BLaER1 treated with 17β-estradiol and CSF1 and Interleukin-3, amounts not matched to agents 10 nM and 100 nM (cell line): ENCODE data around the gene PTPA.

Source experiments
- H3K27ac ChIP-seq, 11 experiments: shearing (Covaris generic); formaldehyde crosslinking; 2 replicates each; pipeline ENCODE4 v1.8.1; 2022
- H3K27me3 ChIP-seq, 11 experiments: shearing (Covaris generic); formaldehyde crosslinking; 2 replicates each; pipeline ENCODE4 v1.8.1; 2022
- H3K36me3 ChIP-seq, 11 experiments: shearing (Covaris generic); formaldehyde crosslinking; 2 replicates each; pipeline ENCODE4 v1.8.1; 2022
- H3K4me1 ChIP-seq, 10 experiments: shearing (Covaris generic); formaldehyde crosslinking; 2 replicates each; pipeline ENCODE4 v1.8.1; 2022
- H3K4me2 ChIP-seq, 11 experiments: shearing (Covaris generic); formaldehyde crosslinking; 2 replicates each; pipeline ENCODE4 v1.8.1; 2022
- H3K4me3 ChIP-seq, 10 experiments: shearing (Covaris generic); formaldehyde crosslinking; 2 replicates each; pipeline ENCODE4 v1.8.1; 2022
- H3K9ac ChIP-seq, 11 experiments: shearing (Covaris generic); formaldehyde crosslinking; 2 replicates each; pipeline ENCODE4 v1.8.1; 2022
- H3K9me3 ChIP-seq, 11 experiments: shearing (Covaris generic); formaldehyde crosslinking; replicated peaks in 1 of 11; 2 replicates each; pipeline ENCODE4 v1.8.1; 2022
- H4K20me1 ChIP-seq, 11 experiments: shearing (Covaris generic); formaldehyde crosslinking; 2 replicates each; pipeline ENCODE4 v1.8.1; 2022
- Cebpa-rat ChIP-seq, 11 experiments: shearing (Covaris generic); IDR thresholded peaks; 2 replicates each; pipeline ENCODE4 v1.8.1; 2022

PTPA gene

DNA sequence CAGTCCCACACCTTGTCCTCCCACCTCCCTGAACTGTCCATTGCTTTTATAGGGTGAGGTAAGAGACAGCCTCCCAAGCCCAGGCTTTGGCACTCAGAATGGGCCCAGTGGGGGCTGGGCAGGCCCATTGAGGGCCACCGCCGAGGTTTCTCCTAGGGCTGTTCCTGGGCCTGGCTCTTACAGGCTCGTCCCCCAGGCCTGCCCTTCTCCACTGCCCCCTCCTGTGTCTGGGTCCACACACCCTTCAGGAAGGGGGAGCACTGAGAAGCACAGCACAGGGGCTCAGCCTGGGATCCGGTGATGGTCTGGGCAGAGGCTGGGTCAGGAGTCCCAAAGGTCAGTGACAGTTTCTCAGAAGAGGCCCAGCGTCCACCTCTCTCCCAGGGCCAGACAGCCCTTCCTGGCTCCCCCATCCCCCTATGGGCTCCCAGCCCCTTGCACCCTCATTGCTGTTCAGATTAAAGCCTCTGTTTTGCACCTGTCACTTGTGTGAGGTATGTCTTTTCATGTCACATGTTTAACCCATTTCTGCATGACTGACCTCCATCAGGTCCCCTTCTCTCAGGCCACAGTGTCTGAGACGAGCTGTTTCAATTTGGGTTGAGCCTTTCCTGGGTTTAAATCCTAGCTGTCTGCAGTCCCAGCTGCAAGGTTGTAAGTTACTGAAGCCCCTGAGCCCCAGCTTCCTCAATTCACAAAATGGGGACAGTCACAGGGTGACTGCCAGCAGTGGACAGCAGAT is 37.4 kb downstream of the PTPA start:
- TF ChIP-seq Cebpa-rat (IDR thresholded peaks at IDR 0.05) = no peak
- Histone ChIP-seq H3K27me3 (no peaks in the 10 kb centered on the region), H3K27ac (peak overlapping the region in 5 of 11 experiments; percentile 15 to 44 (median 32); a peak in 8 of 22 replicates), H3K9ac (peak overlapping the region in 8 of 11 experiments; percentile 2 to 44 (median 27); a peak in 9 of 22 replicates), H3K4me1 (peaks cover 36 to 61% (median 49%) of the 10 kb centered on the region in 10 experiments), H3K4me3 (no peak overlapping the region), H3K36me3 (peaks cover 24 to 77% (median 45%) of the 10 kb centered on the region in 11 experiments), H4K20me1 (peaks cover 0 to 15% (median 0%) of the 10 kb centered on the region in 11 experiments; a peak in 6 of 22 replicates), H3K9me3 (no peaks in the 10 kb centered on the region), H3K4me2 (peak overlapping the region in 6 of 11 experiments; percentile 3 to 27 (median 14); a peak in 5 of 22 replicates)

DNA sequence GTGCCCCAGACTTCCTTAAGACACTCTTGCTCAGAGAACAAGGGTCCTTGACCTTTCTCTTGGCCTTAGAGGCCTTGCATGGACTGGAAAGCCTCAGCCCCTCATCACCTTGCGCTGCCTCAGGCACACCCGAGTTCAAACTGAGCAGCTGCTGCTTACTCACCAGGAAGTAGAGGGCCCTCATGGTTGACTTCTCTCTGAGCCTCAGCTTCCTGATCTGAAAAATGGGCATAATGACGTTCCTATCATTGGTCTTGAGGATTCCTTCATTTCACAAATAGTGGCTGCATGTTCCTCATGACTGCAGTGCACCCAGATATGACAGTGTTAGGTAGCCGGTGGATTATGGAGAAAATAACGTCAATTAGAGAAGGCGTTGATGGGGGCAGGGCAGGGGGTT is 38.2 kb downstream of the PTPA start:
- Histone ChIP-seq H3K4me3 (no peak overlapping the region), H3K9me3 (no peaks in the 10 kb centered on the region), H3K27me3 (no peaks in the 10 kb centered on the region), H3K27ac (peak overlapping the region in 2 of 11 experiments; percentile 15 to 44; a peak in 2 of 22 replicates), H4K20me1 (peaks cover 0 to 18% (median 0%) of the 10 kb centered on the region in 11 experiments; a peak in 6 of 22 replicates), H3K36me3 (peaks cover 16 to 72% (median 41%) of the 10 kb centered on the region in 11 experiments), H3K9ac (peak overlapping the region in 5 of 11 experiments; percentile 9 to 44 (median 26); a peak in 3 of 22 replicates), H3K4me1 (peaks cover 31 to 53% (median 41%) of the 10 kb centered on the region in 10 experiments; a peak in 19 of 20 replicates), H3K4me2 (peak overlapping the region in 2 of 11 experiments; percentile 3 to 15; a peak in 3 of 22 replicates)
- TF ChIP-seq Cebpa-rat (IDR thresholded peaks at IDR 0.05) = no peak

- Histone ChIP-seq H3K36me3 (peaks cover 16 to 73% (median 43%) of the 10 kb centered on the region in 11 experiments), H3K27ac (0 out of 22 replicates have a peak overlapping the region, but pooled peaks of 1 of the 11 experiments have one; percentile 44), H4K20me1 (peaks cover 0 to 25% (median 0%) of the 10 kb centered on the region in 11 experiments; a peak in 6 of 22 replicates), H3K4me3 (no peak overlapping the region), H3K9me3 (no peaks in the 10 kb centered on the region), H3K4me2 (no peak overlapping the region), H3K9ac (0 out of 22 replicates have a peak overlapping the region, but pooled peaks of 1 of the 11 experiments have one; percentile 9), H3K4me1 (peaks cover 24 to 46% (median 35%) of the 10 kb centered on the region in 10 experiments; a peak in 19 of 20 replicates), H3K27me3 (no peaks in the 10 kb centered on the region)
- no peak for TF ChIP-seq Cebpa-rat (IDR thresholded peaks at IDR 0.05)
Observed at GRCh38 chr9:129150122-129150521, 38.9 kb downstream of the PTPA start.

GRCh38 chr9:129150672-129151211 is 39.5 kb downstream of the PTPA start:
- no peak overlapping the region for H3K27ac ChIP-seq
- H3K36me3 ChIP-seq = peaks cover 16 to 70% (median 41%) of the 10 kb centered on the region in 11 experiments
- H3K9ac ChIP-seq = no peak overlapping the region; a peak in 1 of 22 replicates
- no peaks in the 10 kb centered on the region for H3K27me3 ChIP-seq
- peaks cover 18 to 40% (median 29%) of the 10 kb centered on the region in 10 experiments; a peak in 19 of 20 replicates for H3K4me1 ChIP-seq
- H3K4me2 ChIP-seq = no peak overlapping the region
- no peaks in the 10 kb centered on the region for H3K9me3 ChIP-seq
- no peak for TF ChIP-seq Cebpa-rat (IDR thresholded peaks at IDR 0.05)
- no peak overlapping the region for H3K4me3 ChIP-seq
- peaks cover 0 to 29% (median 0%) of the 10 kb centered on the region in 11 experiments; a peak in 6 of 22 replicates for H4K20me1 ChIP-seq

- Histone ChIP-seq H4K20me1 (peaks cover 0 to 29% (median 0%) of the 10 kb centered on the region in 11 experiments; a peak in 6 of 22 replicates), H3K9ac (no peak overlapping the region), H3K36me3 (peaks cover 10 to 63% (median 34%) of the 10 kb centered on the region in 11 experiments; a peak in 21 of 22 replicates), H3K4me1 (peaks cover 15 to 33% (median 21%) of the 10 kb centered on the region in 10 experiments; a peak in 18 of 20 replicates), H3K4me3 (no peak overlapping the region), H3K4me2 (no peak overlapping the region), H3K27ac (no peak overlapping the region; a peak in 1 of 22 replicates), H3K27me3 (no peaks in the 10 kb centered on the region), H3K9me3 (no peaks in the 10 kb centered on the region)
- no peak for TF ChIP-seq Cebpa-rat (IDR thresholded peaks at IDR 0.05)
Observed at GRCh38 chr9:129151469-129151868, 40.3 kb downstream of the PTPA start.

GRCh38 chr9:129154866-129155477 is 43.8 kb downstream of the PTPA start:
- peaks cover 0 to 14% (median 0%) of the 10 kb centered on the region in 11 experiments; a peak in 2 of 22 replicates for H4K20me1 ChIP-seq
- no peak overlapping the region for H3K4me3 ChIP-seq
- no peak for TF ChIP-seq Cebpa-rat (IDR thresholded peaks at IDR 0.05)
- H3K9me3 ChIP-seq = no peaks in the 10 kb centered on the region
- H3K9ac ChIP-seq = peak overlapping the region in 1 of 11 experiments; percentile 22; a peak in 2 of 22 replicates
- peaks cover 0 to 10% (median 3%) of the 10 kb centered on the region in 10 experiments; a peak in 13 of 20 replicates for H3K4me1 ChIP-seq
- H3K27me3 ChIP-seq = no peaks in the 10 kb centered on the region
- peaks cover 0 to 33% (median 20%) of the 10 kb centered on the region in 11 experiments; a peak in 13 of 22 replicates for H3K36me3 ChIP-seq
- no peak overlapping the region for H3K27ac ChIP-seq
- H3K4me2 ChIP-seq = no peak overlapping the region

DNA sequence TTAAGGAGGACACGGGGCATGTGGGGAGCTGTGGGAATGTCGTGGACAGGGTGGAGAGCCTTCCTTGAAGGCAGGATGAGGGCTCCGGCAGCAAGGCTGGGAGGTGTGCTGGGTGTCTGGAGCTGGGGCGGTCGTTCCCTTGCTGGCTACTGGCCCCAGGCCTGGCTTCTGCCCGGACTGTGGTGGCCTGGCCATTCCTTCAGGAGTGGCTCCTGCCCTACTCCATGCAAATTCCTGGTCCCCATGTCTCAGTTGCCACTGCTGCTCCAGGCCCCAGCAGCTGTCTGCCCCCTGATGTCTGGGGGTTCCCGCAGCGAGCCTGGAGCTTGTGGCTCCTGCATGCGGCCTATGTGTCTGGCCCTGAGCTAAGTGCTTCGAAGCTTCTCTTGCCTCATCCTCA is 44.9 kb downstream of the PTPA start:
- H3K9ac ChIP-seq = no peak overlapping the region
- H3K4me1 ChIP-seq = peaks cover 6 to 22% (median 13%) of the 10 kb centered on the region in 10 experiments; a peak in 17 of 20 replicates
- no peaks in the 10 kb centered on the region for H3K27me3 ChIP-seq
- H4K20me1 ChIP-seq = peaks cover 0 to 14% (median 0%) of the 10 kb centered on the region in 11 experiments; a peak in 1 of 22 replicates
- H3K4me2 ChIP-seq = no peak overlapping the region
- H3K4me3 ChIP-seq = no peak overlapping the region
- H3K27ac ChIP-seq = no peak overlapping the region
- H3K9me3 ChIP-seq = no peaks in the 10 kb centered on the region
- peaks cover 0 to 22% (median 13%) of the 10 kb centered on the region in 11 experiments; a peak in 12 of 22 replicates for H3K36me3 ChIP-seq
- TF ChIP-seq Cebpa-rat (IDR thresholded peaks at IDR 0.05) = no peak

GRCh38 chr9:129160712-129161533 is 49.7 kb downstream of the PTPA start:
- Histone ChIP-seq H3K4me2 (peak overlapping the region; percentile 25 to 83 (median 68); a peak in 19 of 22 replicates), H3K4me3 (no peak overlapping the region), H3K27ac (peak overlapping the region in 5 of 11 experiments; percentile 29 to 54 (median 33); a peak in 8 of 22 replicates), H3K27me3 (no peaks in the 10 kb centered on the region), H3K36me3 (no peaks in the 10 kb centered on the region), H4K20me1 (no peaks in the 10 kb centered on the region), H3K4me1 (peaks cover 6 to 69% (median 40%) of the 10 kb centered on the region in 10 experiments; a peak in 19 of 20 replicates), H3K9ac (peak overlapping the region in 3 of 11 experiments; percentile 6 to 41 (median 32); a peak in 2 of 22 replicates), H3K9me3 (no peaks in the 10 kb centered on the region)
- no peak for TF ChIP-seq Cebpa-rat (IDR thresholded peaks at IDR 0.05)
